SU-DHL-6 (cell line): Measurements from ENCODE around the gene ACTR8.

Source experiments
- EZH2phosphoT487 ChIP-seq: fragments of 200-600 bp; sonication (generic), shearing (Covaris generic); conservative IDR thresholded peaks from 2 replicates; pipeline ENCODE4 v1.6.1; 2018; ENCODE audit warnings: mild to moderate bottlenecking, antibody characterized with exemption, low read length, moderate library complexity, mixed read lengths
- TF ChIP-seq, protein P1 (sequence below): fragments of 200-600 bp; sonication (generic); IDR thresholded peaks from one replicate; pipeline ENCODE4 v1.5.1; 2017; ENCODE audit warnings: antibody characterized with exemption, mild to moderate bottlenecking, low read length, moderate library complexity; ENCODE audit not compliant: insufficient read depth, poor library complexity, severe bottlenecking

DNA sequence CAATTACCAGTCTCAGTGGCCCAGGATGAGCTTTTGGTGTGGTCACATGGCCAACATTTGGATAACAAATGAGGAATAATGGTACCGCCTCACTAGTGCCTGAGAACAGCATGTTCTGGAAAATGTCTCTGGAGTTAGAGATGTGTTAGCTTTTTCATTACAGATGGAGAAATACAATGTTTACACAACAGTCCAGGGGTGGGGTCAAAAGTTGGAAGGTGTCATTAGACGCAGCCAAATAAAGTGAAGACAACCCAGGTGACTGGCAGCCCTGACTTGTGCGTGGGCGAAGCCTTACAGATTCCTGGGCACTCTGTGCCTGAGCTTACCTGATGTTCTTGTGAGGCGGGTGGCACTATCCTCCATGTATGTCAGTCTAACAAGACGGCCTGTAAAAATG, 22.8 kb downstream of the ACTR8 start:
- TF ChIP-seq, protein P1, sequence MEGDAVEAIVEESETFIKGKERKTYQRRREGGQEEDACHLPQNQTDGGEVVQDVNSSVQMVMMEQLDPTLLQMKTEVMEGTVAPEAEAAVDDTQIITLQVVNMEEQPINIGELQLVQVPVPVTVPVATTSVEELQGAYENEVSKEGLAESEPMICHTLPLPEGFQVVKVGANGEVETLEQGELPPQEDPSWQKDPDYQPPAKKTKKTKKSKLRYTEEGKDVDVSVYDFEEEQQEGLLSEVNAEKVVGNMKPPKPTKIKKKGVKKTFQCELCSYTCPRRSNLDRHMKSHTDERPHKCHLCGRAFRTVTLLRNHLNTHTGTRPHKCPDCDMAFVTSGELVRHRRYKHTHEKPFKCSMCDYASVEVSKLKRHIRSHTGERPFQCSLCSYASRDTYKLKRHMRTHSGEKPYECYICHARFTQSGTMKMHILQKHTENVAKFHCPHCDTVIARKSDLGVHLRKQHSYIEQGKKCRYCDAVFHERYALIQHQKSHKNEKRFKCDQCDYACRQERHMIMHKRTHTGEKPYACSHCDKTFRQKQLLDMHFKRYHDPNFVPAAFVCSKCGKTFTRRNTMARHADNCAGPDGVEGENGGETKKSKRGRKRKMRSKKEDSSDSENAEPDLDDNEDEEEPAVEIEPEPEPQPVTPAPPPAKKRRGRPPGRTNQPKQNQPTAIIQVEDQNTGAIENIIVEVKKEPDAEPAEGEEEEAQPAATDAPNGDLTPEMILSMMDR: no peak
- TF ChIP-seq EZH2phosphoT487: no peak
